Activated T-helper 2 cell treated with anti-CD3 and anti-CD28 coated beads, Interferon-gamma antibody, Interleukin-2, Interleukin-4, amounts not matched to agents 10 μg/mL and 5 μg/mL and 100 μg/mL, durations not matched to agents 14 hours and 24 hours and 36 hours (primary cell): Measurements from ENCODE around the gene ZSCAN5B. TPM values are rescaled to one million over a fixed set of nuclear protein-coding genes. Genes with fewer than 3 reads are reported as not detected.
"Not testable (repeated sequence)": the region's sequence is repeated elsewhere in the genome, so short reads cannot be mapped to it uniquely, and the experiment has no call there.

Experiments
- DNase-seq: peaks from one replicate; pipeline ENCODE4 v3.0.0; 2021; ENCODE audit warnings: low spot score
- H3K27ac Mint-ChIP-seq: one replicate; pipeline ENCODE4 v1.8.0; 2021; ENCODE audit warnings: mixed read lengths
- H3K27me3 Mint-ChIP-seq: one replicate; pipeline ENCODE4 v1.8.0; 2021; ENCODE audit warnings: low read depth, mixed read lengths
- H3K36me3 Mint-ChIP-seq: one replicate; pipeline ENCODE4 v1.8.0; 2021; ENCODE audit warnings: low read depth, mixed read lengths
- H3K4me1 Mint-ChIP-seq: one replicate; pipeline ENCODE4 v1.8.0; 2021; ENCODE audit warnings: low read depth, mixed read lengths
- H3K4me3 Mint-ChIP-seq: one replicate; pipeline ENCODE4 v1.8.0; 2021; ENCODE audit warnings: low read depth, mild to moderate bottlenecking, moderate library complexity, mixed read lengths
- H3K9me3 Mint-ChIP-seq: one replicate; pipeline ENCODE4 v1.8.0; 2021; ENCODE audit warnings: mixed read lengths
- intact Hi-C: fragments of 100-400 bp; cut with micrococcal nuclease; formaldehyde crosslinking; loops from one replicate; pipeline ENCODE4 v1.15.1; 2023
- total RNA-seq: library from RNA; stranded (reverse); gene quantifications from 2 replicates; pipeline ENCODE4 v1.2.3, GENCODE V29; 2022

ZSCAN5B gene
- total RNA-seq, 1 donor from 2014 or later: not detected

DNA sequence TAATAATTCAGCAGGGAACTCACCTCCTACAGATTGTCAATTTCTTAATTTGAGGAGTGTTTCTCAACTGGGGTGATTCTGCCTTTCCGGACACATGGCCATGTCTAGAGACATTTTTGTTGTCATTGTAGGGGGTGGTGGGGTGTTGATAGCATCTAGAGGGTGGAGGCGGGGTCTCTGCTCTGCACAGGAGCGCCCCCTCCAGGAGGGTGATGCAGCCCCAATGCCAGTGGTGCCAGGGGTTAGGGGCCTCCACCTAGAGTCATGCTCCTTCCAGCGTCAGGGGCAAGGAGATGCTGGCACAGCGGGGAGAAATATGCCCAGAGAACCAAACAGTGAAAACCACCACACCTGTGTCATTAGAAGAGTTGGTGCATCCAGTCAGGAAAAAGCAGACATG, 10.0 kb upstream of the ZSCAN5B start:
- H3K27me3 Mint-ChIP-seq, H3K27ac Mint-ChIP-seq, H3K36me3 Mint-ChIP-seq, H3K9me3 Mint-ChIP-seq, H3K4me3 Mint-ChIP-seq, DNase-seq, H3K4me1 Mint-ChIP-seq, intact Hi-C loops: not testable (repeated sequence)

GRCh38 chr19:56201973-56202372, 4.4 kb upstream of the ZSCAN5B start, which contains the start of gene ZSCAN5C:
TSS of gene ZSCAN5C (plus strand) at chr19:56202273. CDS start at chr19:56205914, 3,641 bp downstream.
- Mint-ChIP-seq H3K9me3 (no peaks in the 10 kb centered on the region), H3K4me3 (no peak within 1 kb of the TSS), H3K27me3 (no peaks in the 10 kb centered on the region), H3K4me1 (no peaks in the 10 kb centered on the region), H3K27ac (no peak within 1 kb of the TSS), H3K36me3 (no peaks in the 10 kb centered on the region)
- intact Hi-C loops: no loop called here
- no peak for DNase-seq

DNA sequence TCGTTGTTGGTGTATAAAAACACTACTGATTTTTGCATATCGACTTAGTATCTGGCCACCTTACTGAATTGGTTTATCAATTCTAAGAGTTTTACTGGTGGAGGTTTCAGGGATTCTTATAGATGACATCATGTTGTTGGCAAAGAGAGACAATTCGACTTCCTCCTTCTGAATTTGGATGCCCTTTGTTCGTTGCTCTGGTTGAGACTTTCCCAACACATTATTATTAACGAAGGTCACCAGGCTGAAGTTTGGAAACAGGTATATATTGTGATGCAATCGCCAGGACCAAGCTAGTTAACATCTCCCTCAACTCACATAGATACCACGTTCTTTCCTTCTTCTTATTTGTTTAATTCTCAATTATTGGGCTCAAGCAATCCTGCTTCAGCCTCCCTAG, 2.1 kb upstream of the ZSCAN5B start:
- no peak overlapping the region for H3K27ac Mint-ChIP-seq
- no peaks in the 10 kb centered on the region for H3K36me3 Mint-ChIP-seq
- H3K27me3 Mint-ChIP-seq: no peaks in the 10 kb centered on the region

DNA sequence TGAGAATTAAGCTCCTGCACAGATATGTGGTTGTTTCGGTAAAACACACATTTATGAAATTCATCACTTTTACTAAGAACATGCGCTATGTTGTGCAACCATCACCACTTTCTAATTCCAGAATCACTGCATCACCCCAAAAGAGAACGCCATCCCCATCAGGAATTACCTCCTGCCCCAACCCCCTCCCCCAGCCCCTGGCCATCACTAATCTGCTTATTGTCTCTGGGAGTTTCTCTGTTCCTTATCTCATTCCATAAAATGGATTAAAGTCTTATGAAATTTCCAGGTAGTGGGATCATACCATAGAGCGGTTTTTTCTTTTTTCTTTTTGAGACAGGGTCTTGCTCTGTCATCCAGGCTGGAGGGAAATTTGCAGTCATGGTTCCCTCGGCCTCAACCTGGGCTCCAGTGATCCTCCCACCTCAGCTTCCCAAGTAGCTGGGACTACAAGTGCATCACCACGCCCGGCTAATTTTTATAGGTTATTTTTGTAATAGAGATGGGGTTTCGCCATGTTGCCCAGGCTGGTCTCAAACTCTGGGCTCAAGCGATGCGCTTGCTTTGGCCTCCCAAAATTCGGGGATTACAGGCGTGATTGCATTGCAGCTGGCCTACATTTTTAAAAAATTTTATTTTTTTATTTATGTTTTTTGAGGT, 3.5 kb downstream of the ZSCAN5B start:
- no peaks in the 10 kb centered on the region for H3K27me3 Mint-ChIP-seq
- H3K9me3 Mint-ChIP-seq: no peaks in the 10 kb centered on the region
- intact Hi-C loops: no loop called here

More for the DNA sequence above, 2.1 kb upstream of the ZSCAN5B start:
- intact Hi-C loops: no loop called here
- no peak for DNase-seq
- no peak overlapping the region for H3K4me3 Mint-ChIP-seq
- no peaks in the 10 kb centered on the region for H3K9me3 Mint-ChIP-seq
- H3K4me1 Mint-ChIP-seq: no peaks in the 10 kb centered on the region

DNA sequence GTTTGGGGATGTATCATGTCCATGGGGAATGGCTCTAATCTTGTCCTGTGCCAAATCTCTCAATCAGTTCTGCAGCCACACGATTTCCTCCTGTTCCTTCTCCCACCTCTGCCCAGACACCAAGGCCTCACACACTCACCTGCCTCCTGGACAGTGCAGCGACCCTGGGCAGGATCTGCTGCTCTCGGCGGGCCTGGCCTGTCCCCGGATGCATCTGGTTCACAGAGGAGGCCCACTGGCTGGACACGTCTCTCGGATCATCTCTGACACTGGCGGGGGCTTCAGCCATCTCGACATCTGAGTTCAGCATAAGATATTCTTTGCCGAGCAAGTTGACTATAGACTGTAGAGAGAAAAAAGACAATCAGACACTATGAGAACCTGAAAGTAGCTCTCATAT, 5.9 kb downstream of the ZSCAN5B start:
- intact Hi-C loops: no loop called here
- no peak for DNase-seq
- no peaks in the 10 kb centered on the region for H3K4me1 Mint-ChIP-seq
- no peak overlapping the region for H3K4me3 Mint-ChIP-seq
- no peaks in the 10 kb centered on the region for H3K36me3 Mint-ChIP-seq
- no peaks in the 10 kb centered on the region for H3K27me3 Mint-ChIP-seq
- H3K9me3 Mint-ChIP-seq: no peaks in the 10 kb centered on the region
- H3K27ac Mint-ChIP-seq: no peak overlapping the region

More for the DNA sequence above, 3.5 kb downstream of the ZSCAN5B start:
- Mint-ChIP-seq H3K4me3 (no peak overlapping the region), H3K27ac (no peak overlapping the region), H3K36me3 (no peaks in the 10 kb centered on the region), H3K4me1 (no peaks in the 10 kb centered on the region)
- no peak for DNase-seq

- Mint-ChIP-seq H3K36me3 (no peaks in the 10 kb centered on the region), H3K4me3 (no peak overlapping the region), H3K4me1 (no peaks in the 10 kb centered on the region), H3K9me3 (no peaks in the 10 kb centered on the region), H3K27me3 (no peaks in the 10 kb centered on the region), H3K27ac (no peak overlapping the region)
- DNase-seq: no peak
- intact Hi-C loops: no loop called here
These were observed 6.5 kb downstream of the ZSCAN5B start for GRCh38 chr19:56191115-56191514.

GRCh38 chr19:56189785-56190184, 7.8 kb downstream of the ZSCAN5B start:
- no peak overlapping the region for H3K4me3 Mint-ChIP-seq
- intact Hi-C loops: no loop called here
- no peaks in the 10 kb centered on the region for H3K9me3 Mint-ChIP-seq
- no peaks in the 10 kb centered on the region for H3K36me3 Mint-ChIP-seq
- no peak for DNase-seq
- H3K27me3 Mint-ChIP-seq: no peaks in the 10 kb centered on the region
- H3K4me1 Mint-ChIP-seq: no peaks in the 10 kb centered on the region
- H3K27ac Mint-ChIP-seq: no peak overlapping the region

DNA sequence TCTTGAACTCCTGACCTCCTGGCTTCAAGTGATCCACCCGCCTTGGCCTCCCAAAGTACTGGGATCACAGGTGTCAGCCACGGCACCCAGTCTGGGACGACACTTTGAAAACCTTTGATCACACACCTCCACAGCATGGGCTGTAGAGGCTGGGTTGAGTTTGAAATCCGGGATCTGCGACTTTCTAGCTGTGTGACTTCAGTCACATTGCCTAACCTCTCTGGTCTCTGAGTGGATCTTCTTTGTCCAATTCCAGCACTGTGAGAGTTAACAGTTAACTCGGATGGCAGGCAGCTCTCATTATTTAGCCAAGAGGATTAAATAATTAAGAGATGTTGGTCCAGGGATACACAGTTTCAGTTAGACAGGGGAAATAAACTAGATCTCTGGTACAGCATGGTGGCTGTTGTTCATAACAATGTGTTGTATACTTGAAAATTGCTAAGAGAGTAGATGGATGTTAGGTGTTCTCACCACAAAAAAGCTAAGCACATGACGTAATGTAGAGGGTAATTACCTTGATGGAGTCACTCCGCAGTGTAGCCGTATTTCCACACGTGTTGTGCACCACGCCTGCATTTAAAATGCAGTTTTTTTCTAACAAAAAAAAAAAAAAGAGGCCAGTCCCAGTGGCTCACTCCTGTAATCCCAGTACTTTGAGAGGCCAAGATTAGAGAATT, 19.9 kb downstream of the ZSCAN5B start:
- H3K27ac Mint-ChIP-seq: no peak overlapping the region
- no peak for DNase-seq
- H3K27me3 Mint-ChIP-seq: no peaks in the 10 kb centered on the region
- intact Hi-C loops: no loop called here
- H3K4me3 Mint-ChIP-seq: no peak overlapping the region
- no peaks in the 10 kb centered on the region for H3K4me1 Mint-ChIP-seq
- no peaks in the 10 kb centered on the region for H3K9me3 Mint-ChIP-seq
- H3K36me3 Mint-ChIP-seq: no peaks in the 10 kb centered on the region

GRCh38 chr19:56176881-56177280, 20.7 kb downstream of the ZSCAN5B start:
- Mint-ChIP-seq H3K4me3 (no peak overlapping the region), H3K9me3 (no peaks in the 10 kb centered on the region), H3K4me1 (no peaks in the 10 kb centered on the region), H3K27me3 (no peaks in the 10 kb centered on the region), H3K36me3 (no peaks in the 10 kb centered on the region), H3K27ac (no peak overlapping the region)
- intact Hi-C loops: no loop called here
- DNase-seq: no peak

DNA sequence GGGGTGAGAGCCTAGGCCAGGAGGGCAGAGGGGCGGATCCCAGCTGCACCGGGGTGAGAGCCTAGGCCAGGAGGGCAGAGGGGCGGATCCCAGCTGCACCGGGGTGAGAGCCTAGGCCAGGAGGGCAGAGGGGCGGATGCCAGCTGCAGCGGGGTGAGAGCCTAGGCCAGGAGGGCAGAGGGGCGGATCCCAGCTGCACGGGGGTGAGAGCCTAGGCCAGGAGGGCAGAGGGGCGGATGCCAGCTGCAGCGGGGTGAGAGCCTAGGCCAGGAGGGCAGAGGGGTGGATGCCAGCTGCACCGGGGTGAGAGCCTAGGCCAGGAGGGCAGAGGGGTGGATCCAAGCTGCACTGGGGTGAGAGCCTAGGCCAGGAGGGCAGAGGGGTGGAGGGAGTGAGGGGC, 21.3 kb downstream of the ZSCAN5B start:
- DNase-seq, H3K4me3 Mint-ChIP-seq, H3K36me3 Mint-ChIP-seq, H3K27ac Mint-ChIP-seq, H3K9me3 Mint-ChIP-seq, intact Hi-C loops, H3K4me1 Mint-ChIP-seq, H3K27me3 Mint-ChIP-seq: not testable (repeated sequence)

GRCh38 chr19:56175861-56176307, 21.7 kb downstream of the ZSCAN5B start, which contains the start of gene GALP:
TSS of gene GALP (plus strand) at chr19:56176008. CDS start at chr19:56177109, 1,101 bp downstream.
- H3K27me3 Mint-ChIP-seq, DNase-seq, H3K36me3 Mint-ChIP-seq, H3K9me3 Mint-ChIP-seq, H3K27ac Mint-ChIP-seq, H3K4me1 Mint-ChIP-seq, intact Hi-C loops, H3K4me3 Mint-ChIP-seq: not testable (repeated sequence)

GRCh38 chr19:56174550-56174949, 23.0 kb downstream of the ZSCAN5B start:
- DNase-seq: no peak
- Mint-ChIP-seq H3K27me3 (no peaks in the 10 kb centered on the region), H3K27ac (no peak overlapping the region), H3K4me1 (no peaks in the 10 kb centered on the region), H3K36me3 (no peaks in the 10 kb centered on the region), H3K9me3 (no peaks in the 10 kb centered on the region), H3K4me3 (no peak overlapping the region)
- intact Hi-C loops: loop anchor here (5.0 kb wide), 1 partner anchor 107 kb away; no protein-coding TSS in a partner anchor

GRCh38 chr19:56174086-56174485, 23.5 kb downstream of the ZSCAN5B start:
- intact Hi-C loops: loop anchor here (5.0 kb wide), 1 partner anchor 107 kb away; no protein-coding TSS in a partner anchor
- Mint-ChIP-seq H3K36me3 (no peaks in the 10 kb centered on the region), H3K4me3 (no peak overlapping the region), H3K27ac (no peak overlapping the region), H3K9me3 (no peaks in the 10 kb centered on the region), H3K4me1 (no peaks in the 10 kb centered on the region), H3K27me3 (no peaks in the 10 kb centered on the region)
- no peak for DNase-seq
